NB4 (cell line): ENCODE data around the gene PRR35.

Experiments used
- CTCF ChIP-seq: IDR thresholded peaks from one replicate; pipeline ENCODE4 v1.5.1; 2012; ENCODE audit warnings: low read depth, low read length
- MAX ChIP-seq: IDR thresholded peaks from 2 replicates; pipeline ENCODE4 v1.6.1; 2011; ENCODE audit warnings: low read depth, low read length
- POLR2A ChIP-seq: IDR thresholded peaks from 2 replicates; pipeline ENCODE4 v1.6.1; 2011; ENCODE audit warnings: mild to moderate bottlenecking; ENCODE audit not compliant: insufficient read length; ENCODE audit errors: extremely low read depth

- TF ChIP-seq POLR2A (peak; percentile 36), CTCF (no peak), MAX (no peak)
Observed at GRCh38 chr16:566475-567372, 6.5 kb downstream of the PRR35 start, which contains the start of gene NHLRC4.
